ENCODE data around the gene PPP2R5D.
"Not testable (repeated sequence)": the region's sequence is repeated elsewhere in the genome, so short reads cannot be mapped to it uniquely, and the experiment has no call there.

The PPP2R5D gene

DNA sequence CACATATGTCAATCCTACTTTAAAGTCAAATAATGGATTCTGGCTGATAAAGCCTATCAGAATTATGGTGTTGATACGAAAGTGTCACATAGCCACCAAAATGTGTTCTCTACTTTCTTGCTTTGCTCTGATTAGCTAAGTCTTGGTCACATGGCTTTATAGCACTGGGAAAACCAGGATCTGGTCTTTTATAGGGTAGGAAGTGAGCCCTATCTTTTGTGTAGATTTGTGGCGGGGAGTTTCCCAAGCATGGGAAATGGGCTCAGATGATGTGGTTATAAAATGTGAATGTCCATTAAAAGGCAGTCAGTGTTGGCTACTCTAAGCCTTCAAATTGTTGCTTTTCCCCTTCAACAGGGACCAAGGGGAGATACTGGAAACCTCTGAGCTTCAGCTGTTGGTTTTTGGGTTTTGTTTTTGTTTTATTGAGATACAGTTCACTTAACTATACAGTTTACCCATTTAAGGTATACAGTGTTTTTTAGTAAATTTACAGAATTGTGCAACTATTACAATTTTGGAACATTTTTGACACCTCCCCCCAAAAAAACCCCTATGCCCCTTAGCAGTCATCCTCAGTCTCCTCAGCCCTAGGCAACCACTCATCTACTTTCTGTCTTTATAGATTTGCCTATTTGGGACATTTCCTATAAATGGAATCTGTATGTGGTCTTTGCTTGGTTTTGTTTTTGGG is 49.3 kb downstream of the PPP2R5D start:
- DNase-seq = no peak

- DNase-seq = no peak
These were observed 49.8 kb downstream of the PPP2R5D start for GRCh38 chr6:43034190-43034525.

- no peak for DNase-seq
These were observed 51.3 kb downstream of the PPP2R5D start for GRCh38 chr6:43035495-43036194.

GRCh38 chr6:43036712-43037111 is 52.3 kb downstream of the PPP2R5D start:
- DNase-seq = no peak

- DNase-seq = no peak
These were observed 52.8 kb downstream of the PPP2R5D start for GRCh38 chr6:43037197-43037596.

GRCh38 chr6:43037706-43038105 is 53.3 kb downstream of the PPP2R5D start:
- DNase-seq = no peak

- no peak for DNase-seq
These were observed 54.4 kb downstream of the PPP2R5D start for GRCh38 chr6:43038727-43039126.

DNA sequence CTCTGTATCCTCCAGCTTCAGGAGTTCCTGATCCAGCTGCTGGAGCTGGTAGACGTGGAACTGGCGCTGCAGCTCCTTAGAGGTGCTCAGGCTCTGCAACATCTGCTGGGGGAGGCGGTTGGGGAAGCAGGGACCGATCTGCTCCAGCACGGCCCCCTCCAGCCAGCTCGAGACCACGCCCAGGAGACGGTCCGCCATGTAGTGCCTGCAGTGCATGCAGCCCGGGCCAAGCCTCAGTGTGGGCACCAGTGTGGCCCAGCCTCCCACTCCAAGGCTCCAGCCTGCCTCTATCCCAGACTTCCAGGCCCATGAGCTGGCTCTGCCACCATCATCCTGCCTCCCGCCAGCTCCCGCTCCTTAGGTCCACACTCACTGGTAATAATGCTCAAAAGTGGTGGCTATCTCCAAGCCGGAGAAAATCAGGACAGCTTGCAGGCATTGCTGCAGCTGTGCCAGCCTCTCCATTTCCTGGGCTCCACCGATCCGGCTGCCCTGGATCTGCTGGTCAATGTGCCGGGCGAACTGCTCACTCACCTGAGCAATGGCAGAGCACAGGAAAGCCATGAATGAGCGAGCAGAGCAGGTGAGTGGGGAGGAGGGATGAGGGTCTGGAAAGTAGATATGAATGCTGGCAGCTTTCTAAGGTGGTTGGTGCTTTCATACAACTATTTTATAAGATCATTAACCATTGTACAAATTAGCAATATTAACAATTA is 56.3 kb downstream of the PPP2R5D start:
- DNase-seq = no peak

DNA sequence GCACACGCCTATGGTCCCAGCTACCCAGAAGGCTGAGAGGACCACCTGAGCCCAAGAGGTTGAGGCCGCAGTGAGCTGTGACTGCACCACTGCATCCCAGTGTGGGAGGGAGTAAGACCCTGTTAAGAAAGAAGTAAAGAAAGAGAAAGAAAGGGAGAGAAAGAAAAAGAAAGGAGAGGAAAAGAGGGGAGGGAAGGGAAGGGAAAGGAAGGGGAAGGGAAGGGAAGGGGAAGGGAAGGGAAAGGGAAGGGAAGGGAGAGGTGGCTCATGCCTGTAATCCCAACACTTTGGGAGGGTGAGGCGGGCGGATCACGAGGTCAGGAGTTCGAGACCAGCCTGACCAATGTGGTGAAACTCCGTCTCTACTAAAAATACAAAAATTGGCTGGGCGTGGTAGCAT is 57.1 kb downstream of the PPP2R5D start:
- not testable (repeated sequence) for DNase-seq

DNA sequence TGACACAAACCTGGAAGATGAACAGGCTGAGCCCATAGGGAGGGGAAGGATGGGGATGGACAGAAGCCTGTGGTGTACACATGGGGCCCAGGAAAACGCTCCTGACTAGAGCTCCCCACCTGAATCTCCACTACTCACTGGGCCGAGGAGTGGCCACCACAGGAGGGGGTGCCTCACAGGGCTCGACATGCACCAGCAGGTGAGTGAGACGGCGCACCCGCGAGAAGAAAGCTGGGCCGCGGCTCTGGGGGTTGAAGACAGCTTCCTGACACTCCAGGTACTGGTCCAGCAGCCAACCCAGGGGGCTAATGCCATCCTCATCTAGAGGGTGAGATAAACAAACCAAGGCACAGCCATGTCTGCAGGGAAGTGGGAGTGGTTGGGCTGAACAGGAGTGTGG is 58.9 kb downstream of the PPP2R5D start:
- no peak for DNase-seq

- no peak for DNase-seq
These were observed 61.1 kb downstream of the PPP2R5D start for GRCh38 chr6:43045371-43045930.

GRCh38 chr6:43047998-43048397 is 63.6 kb downstream of the PPP2R5D start:
- no peak for DNase-seq

- DNase-seq = no peak
These were observed 66.6 kb downstream of the PPP2R5D start for GRCh38 chr6:43050981-43051380.

- DNase-seq = no peak
These were observed 68.0 kb downstream of the PPP2R5D start for GRCh38 chr6:43052225-43052841.

DNA sequence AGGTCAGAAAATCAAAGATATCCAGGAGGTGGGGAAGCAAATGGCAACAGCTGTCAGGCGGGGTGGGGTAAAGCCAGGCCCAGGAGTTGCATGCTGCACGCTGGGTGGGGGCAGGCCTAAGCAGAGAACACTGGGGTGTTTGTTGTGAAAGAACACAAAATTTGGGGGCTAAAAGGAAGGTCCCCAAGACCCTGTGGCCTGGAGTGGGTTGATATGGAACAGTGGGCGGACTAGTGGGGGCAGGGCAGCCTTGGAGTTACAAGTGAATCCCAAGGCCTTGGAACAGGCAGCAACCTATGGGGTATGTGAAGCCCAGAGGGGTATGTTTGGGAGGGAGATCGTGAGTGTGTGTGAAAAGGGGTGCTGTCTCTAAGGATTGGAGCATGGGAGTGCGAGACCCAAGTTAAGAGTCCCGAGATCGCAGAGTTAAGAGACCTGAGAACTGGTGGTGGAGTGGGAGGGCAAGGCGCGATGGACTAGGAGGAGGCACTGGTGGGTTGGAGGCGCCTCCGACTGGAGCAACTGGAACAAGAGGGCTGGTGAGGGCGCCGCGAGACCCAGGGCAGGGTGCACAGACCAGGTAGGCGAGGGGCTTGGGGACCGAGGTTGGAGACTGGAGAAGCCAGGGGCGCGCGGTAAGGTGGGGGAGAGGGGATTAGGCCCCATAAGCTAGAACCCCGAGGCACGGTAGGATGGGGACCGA is 68.6 kb downstream of the PPP2R5D start:
- DNase-seq = peak in 2 of 3 experiments; percentile 35 to 42

DNA sequence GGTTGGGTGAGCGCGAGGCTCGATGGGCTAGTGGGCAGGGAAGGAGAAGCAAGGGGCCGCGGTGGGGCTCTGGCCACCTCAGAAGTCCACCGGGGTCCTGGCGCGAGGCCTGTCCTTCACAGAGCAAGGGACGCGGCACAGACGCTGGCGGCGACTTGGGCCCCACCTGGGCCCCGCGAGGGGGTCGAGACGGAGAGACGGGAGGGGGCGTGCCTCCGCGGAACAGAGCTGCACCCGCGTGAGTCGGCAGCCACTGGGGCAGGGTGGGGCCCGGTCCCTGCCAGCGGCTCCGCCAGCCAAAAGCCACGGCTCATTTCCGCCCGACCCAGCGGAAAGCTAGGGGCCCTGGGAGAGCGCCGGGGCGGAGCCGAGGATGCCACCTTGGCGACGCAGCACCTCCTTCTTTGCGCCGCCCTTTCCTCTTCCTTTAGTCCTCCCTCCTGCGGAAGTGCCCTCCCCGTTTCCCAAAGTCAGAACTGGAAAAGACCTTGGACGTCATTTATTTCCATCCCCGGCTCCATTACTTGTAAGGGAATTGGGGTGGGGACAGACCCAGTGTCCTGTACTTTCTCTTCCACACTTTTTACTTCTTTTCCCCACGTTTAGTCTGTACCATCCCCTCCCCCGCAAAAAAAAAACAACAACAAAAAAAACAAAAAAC is 69.3 kb downstream of the PPP2R5D start, which contains the start of gene CUL7:
Gene CUL7, minus strand, starts transcription at position 307 of the 661 bp plus-strand sequence. CDS start 1,063 bp downstream, outside the sequence.
- peak; percentile 88 to 96 (median 92) for DNase-seq

DNA sequence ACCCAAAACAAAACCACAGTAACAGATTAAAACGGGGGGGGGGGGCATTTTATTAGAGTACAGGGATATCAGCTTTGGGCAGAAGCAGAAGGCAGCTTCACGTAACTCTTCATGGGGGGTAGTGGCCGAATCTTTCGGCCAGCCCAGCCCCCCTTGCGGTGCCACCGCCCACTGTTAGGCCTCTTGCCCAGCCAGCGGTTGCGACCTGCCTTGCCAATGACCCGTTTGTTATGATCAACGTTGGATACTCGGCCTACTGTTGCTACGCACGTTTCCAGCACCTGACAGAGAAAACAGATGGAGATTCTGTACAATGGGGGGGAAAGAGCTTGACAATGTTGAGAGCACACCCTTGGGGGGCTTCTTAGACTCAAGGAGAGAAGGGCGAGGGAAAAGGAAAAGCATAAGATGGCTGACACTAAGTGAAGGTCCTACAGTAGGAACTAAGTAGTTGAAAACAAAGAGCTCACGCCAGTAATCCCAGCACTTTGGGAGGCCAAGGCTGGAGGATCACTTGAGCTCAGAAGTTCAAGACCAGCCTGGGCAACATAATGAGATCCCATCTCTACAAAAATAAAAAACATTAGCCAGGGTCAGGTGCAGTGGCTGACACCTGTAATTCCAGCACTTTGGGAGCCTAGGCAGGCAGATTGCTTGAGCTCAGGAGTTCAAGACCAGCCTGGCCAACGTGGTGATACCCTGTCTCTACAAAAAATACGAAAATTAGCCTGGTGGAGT is 70.0 kb downstream of the PPP2R5D start:
- DNase-seq = peak in 1 of 3 experiments; percentile 15

DNA sequence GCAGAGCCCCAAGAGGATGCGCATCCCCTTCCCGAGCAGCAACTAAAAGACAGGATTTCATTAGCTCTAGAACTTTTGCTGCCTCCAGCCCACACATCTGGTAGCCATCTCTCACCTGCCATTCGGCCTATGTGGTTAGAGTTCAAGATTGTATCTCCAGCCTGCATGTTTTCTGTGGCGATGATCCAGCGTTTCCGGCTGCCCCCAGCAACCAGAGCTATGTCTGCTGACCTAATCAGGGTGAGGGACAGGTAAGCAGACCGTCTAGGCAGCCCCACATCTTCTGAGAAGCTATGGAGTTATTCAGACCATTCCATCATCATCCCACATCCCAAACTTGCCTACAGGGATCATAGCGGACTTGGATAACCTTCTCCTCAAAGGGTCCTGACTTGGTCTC is 71.6 kb downstream of the PPP2R5D start:
- DNase-seq = no peak

DNA sequence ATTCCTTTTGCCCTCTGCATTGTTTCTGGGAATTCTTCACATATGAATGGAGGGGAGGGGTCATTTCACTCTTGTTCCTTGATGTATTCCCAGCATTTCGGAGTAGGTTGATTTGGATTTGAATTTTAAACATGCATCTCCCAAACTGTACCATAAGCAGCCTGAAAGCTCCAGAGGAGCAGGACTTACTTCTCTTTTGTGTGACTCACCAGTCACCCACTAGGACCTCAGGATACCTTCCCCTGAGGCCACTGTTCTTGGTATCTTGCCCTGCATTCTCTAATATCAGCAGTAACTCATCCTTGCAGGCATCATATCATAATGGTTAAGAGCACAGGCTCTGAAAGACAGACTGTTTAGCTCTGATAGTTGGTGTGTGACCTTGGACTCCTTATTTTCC is 74.2 kb downstream of the PPP2R5D start:
- no peak for DNase-seq

DNA sequence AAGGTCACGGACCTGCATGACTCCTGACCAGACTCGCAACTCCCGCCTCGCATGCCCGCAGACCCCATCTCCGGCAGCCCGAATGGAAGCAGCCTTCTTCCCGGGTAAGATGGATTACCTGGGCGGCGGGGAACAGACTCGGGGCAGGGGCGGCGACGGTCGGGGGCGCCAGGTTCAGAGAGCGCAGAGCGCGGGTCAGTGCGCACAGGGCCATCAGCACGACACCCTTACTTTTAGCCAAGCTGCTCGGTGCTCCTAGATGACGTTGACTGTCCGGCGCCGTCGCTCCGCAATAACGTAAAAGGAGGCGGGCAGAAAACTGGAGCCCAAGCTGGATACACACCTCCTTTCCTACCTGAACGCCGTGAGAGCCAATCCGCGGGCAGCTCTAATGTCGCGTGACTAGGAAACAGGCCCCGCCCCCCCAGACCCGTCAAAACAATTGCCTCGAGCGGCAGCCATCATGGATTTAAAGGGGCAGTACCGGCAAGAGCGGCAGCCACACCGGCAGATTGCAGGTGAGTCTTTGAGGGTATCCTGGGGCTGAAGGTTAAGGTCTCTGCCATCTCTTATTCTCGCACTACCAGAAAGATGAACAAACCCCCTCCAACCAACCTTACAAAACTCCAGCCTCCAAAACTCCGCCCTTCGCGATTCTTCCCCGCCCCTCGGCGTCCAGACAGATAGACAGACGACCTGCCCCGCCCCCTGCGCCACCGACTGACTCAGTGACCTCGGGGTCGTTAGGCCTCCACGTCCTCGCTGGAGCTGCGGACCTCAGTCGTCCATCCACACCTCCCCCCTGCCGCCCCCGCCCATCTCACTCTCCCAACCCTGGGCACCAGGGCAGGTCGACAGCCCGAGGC is 75.0 kb downstream of the PPP2R5D start, which contains the start of the genes KLC4 and MRPL2:
Gene KLC4, plus strand, starts transcription at position 464 of the 866 bp plus-strand sequence. CDS start 1,705 bp downstream, outside the sequence.
Gene MRPL2, minus strand, starts transcription at position 267 of the 866 bp plus-strand sequence. Its CDS starts 53 bp downstream, at position 214.
- peak; percentile 98 to 99 (median 98) for DNase-seq
